ENCODE results near the gene KCNC3. TPM values are rescaled to one million over a fixed set of nuclear protein-coding genes. Genes with fewer than 3 reads are reported as not detected.

The KCNC3 gene
- total RNA-seq, 2 experiments from 2014 or later, result 7.4 to 23.4 TPM

DNA sequence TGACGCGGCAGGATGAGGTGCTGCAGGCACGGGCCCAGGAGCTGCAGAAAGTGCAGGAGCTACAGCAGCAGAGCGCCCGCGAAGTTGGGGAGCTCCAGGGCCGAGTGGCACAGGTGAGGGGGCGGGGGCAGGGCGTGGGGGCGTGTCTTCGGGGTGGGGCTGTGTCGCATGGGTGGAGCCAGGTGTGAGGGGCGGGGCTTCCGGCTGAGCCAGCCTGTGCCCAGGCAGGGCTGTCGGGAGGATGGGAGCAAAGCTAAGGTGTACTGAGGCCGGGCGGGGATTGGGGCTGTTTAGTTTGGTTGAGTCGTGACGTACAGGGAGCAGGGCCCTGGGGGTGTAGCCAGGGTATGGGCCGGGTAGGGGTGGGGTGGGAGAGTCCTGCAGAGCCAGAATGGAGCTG lies 62.3 kb downstream of the KCNC3 start:
- POLR2A ChIA-PET, result no interaction called here
- intact Hi-C loops (cut with micrococcal nuclease; ENCODE audit: unreplicated experiment), result no loop called here
- Histone ChIP-seq H3K9me3 (ENCODE audit: low read length) (no peaks in the 10 kb centered on the region), H3K4me2 (ENCODE audit: low read length) (no peak overlapping the region), H3K79me2 (ENCODE audit: insufficient read depth, low read depth, low read length) (no peaks in the 10 kb centered on the region), H3K4me1 (ENCODE audit: insufficient read depth, low read length, poor library complexity, severe bottlenecking) (no peaks in the 10 kb centered on the region), H2AFZ (ENCODE audit: low read length) (no peak overlapping the region), H3K36me3 (ENCODE audit: insufficient read depth, low read length) (no peaks in the 10 kb centered on the region), H3K27ac (ENCODE audit: low read depth, low read length, poor library complexity, severe bottlenecking) (no peak overlapping the region), H4K20me1 (ENCODE audit: insufficient read depth, low read length) (no peaks in the 10 kb centered on the region), H3K9me2 (ENCODE audit: insufficient read depth, low read length) (no peaks in the 10 kb centered on the region), H3K4me3 (ENCODE audit: low read depth, low read length, poor library complexity, severe bottlenecking) (no peak overlapping the region)
- CTCF ChIA-PET (ENCODE audit: unreplicated experiment), result no interaction called here
- no TSS peak for BruUV-seq (replicated peaks)
- TF ChIP-seq EZH2phosphoT487 (IDR thresholded peaks at IDR 0.05; ENCODE audit: borderline replicate concordance, low read depth, low read length), result no peak
- TF ChIP-seq, protein P1, sequence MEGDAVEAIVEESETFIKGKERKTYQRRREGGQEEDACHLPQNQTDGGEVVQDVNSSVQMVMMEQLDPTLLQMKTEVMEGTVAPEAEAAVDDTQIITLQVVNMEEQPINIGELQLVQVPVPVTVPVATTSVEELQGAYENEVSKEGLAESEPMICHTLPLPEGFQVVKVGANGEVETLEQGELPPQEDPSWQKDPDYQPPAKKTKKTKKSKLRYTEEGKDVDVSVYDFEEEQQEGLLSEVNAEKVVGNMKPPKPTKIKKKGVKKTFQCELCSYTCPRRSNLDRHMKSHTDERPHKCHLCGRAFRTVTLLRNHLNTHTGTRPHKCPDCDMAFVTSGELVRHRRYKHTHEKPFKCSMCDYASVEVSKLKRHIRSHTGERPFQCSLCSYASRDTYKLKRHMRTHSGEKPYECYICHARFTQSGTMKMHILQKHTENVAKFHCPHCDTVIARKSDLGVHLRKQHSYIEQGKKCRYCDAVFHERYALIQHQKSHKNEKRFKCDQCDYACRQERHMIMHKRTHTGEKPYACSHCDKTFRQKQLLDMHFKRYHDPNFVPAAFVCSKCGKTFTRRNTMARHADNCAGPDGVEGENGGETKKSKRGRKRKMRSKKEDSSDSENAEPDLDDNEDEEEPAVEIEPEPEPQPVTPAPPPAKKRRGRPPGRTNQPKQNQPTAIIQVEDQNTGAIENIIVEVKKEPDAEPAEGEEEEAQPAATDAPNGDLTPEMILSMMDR (conservative IDR thresholded peaks at IDR 0.05; ENCODE audit: low read length), result no peak
- DNase-seq (ENCODE audit: low spot score), result peak; percentile 54

DNA sequence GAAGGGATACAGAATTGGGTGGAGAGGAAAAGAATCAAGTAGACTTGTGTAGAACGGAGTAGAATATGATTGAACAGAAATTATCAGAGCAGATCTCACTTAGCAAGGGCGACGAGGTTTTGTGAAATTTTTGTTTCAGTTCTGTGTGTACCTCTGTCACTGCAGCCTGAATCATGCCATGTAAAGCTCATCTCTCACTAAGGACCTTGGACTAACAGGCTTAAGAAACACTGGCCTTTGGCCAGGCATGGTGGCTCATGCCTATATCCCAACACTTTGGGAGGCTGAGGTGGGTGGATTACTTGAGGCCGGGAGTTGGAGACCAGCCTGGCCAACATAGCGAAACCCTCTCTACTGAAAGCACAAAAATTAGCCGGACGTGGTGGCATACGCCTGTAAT lies 63.1 kb downstream of the KCNC3 start:
- H3K9me2 ChIP-seq (ENCODE audit: insufficient read depth, low read length), result no peaks in the 10 kb centered on the region
- POLR2A ChIA-PET, result no interaction called here

DNA sequence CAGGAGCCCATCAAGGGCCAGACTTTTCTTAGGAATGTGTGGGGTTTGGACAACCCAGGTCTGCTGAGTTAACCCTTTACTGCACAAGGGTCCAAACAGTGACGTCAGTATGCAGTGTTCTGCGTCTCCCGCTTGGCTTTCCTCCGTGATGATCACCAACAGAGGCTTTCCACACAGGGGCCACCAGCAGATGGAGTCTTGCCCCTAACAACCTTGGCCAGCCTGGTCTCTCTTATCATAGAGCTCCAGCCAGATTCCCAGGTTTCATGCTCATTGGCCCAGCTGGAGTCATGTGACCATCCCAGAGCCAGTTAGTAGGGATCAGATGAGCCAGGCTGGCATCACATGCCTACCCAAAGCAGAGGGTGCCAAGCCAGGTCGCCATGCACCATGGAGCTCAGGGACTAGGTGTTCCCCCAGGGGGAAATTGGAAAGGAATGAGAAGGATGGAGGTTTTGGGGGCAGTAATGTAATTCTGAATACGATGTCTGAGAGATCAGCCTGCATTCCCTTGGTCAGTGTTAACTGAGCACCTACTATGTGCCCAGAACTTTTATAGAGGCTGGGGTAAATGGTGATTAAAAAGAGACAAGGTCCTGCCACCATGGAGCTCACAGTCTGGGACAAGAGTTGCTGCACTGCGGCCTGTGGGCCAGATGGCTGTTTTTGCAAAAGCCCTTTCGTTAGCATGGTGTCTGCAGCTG lies 64.5 kb downstream of the KCNC3 start:
- Histone ChIP-seq H3K4me2 (ENCODE audit: low read length) (no peak overlapping the region), H3K9me2 (ENCODE audit: insufficient read depth, low read length) (no peaks in the 10 kb centered on the region), H3K4me3 (ENCODE audit: low read depth, low read length, poor library complexity, severe bottlenecking) (no peak overlapping the region), H3K36me3 (ENCODE audit: insufficient read depth, low read length) (no peaks in the 10 kb centered on the region), H4K20me1 (ENCODE audit: insufficient read depth, low read length) (no peaks in the 10 kb centered on the region), H3K79me2 (ENCODE audit: insufficient read depth, low read depth, low read length) (no peaks in the 10 kb centered on the region), H3K27ac (ENCODE audit: low read depth, low read length, poor library complexity, severe bottlenecking) (no peak overlapping the region), H3K4me1 (ENCODE audit: insufficient read depth, low read length, poor library complexity, severe bottlenecking) (no peaks in the 10 kb centered on the region), H2AFZ (ENCODE audit: low read length) (no peak overlapping the region), H3K9me3 (ENCODE audit: low read length) (no peaks in the 10 kb centered on the region)
- CTCF ChIA-PET (ENCODE audit: unreplicated experiment), result no interaction called here
- no TSS peak for BruUV-seq (replicated peaks)
- intact Hi-C loops (cut with micrococcal nuclease; ENCODE audit: unreplicated experiment), result no loop called here
- TF ChIP-seq, protein P1 (conservative IDR thresholded peaks at IDR 0.05; ENCODE audit: low read length), result no peak
- no peak for TF ChIP-seq EZH2phosphoT487 (IDR thresholded peaks at IDR 0.05; ENCODE audit: borderline replicate concordance, low read depth, low read length)
- POLR2A ChIA-PET, result interaction anchor here (0.6 to 0.7 kb wide), 2 partner anchors 18 to 197 kb away, joined by 3 to 5 read pairs; no protein-coding TSS in a partner anchor
- DNase-seq (ENCODE audit: low spot score), result no peak

More for the DNA sequence above, 63.1 kb downstream of the KCNC3 start:
- Histone ChIP-seq H3K9me3 (ENCODE audit: low read length) (no peaks in the 10 kb centered on the region), H2AFZ (ENCODE audit: low read length) (no peak overlapping the region), H3K4me2 (ENCODE audit: low read length) (no peak overlapping the region), H3K27ac (ENCODE audit: low read depth, low read length, poor library complexity, severe bottlenecking) (no peak overlapping the region), H3K79me2 (ENCODE audit: insufficient read depth, low read depth, low read length) (no peaks in the 10 kb centered on the region), H3K36me3 (ENCODE audit: insufficient read depth, low read length) (no peaks in the 10 kb centered on the region), H3K4me3 (ENCODE audit: low read depth, low read length, poor library complexity, severe bottlenecking) (no peak overlapping the region), H3K4me1 (ENCODE audit: insufficient read depth, low read length, poor library complexity, severe bottlenecking) (no peaks in the 10 kb centered on the region), H4K20me1 (ENCODE audit: insufficient read depth, low read length) (no peaks in the 10 kb centered on the region)
- intact Hi-C loops (cut with micrococcal nuclease; ENCODE audit: unreplicated experiment), result no loop called here
- CTCF ChIA-PET (ENCODE audit: unreplicated experiment), result no interaction called here
- DNase-seq (ENCODE audit: low spot score), result no peak
- no peak for TF ChIP-seq EZH2phosphoT487 (IDR thresholded peaks at IDR 0.05; ENCODE audit: borderline replicate concordance, low read depth, low read length)
- TF ChIP-seq, protein P1 (conservative IDR thresholded peaks at IDR 0.05; ENCODE audit: low read length), result no peak
- no TSS peak for BruUV-seq (replicated peaks)
